ENCODE data around the gene COL3A1. TPM values are rescaled to one million over a fixed set of nuclear protein-coding genes. Genes with fewer than 3 reads are reported as not detected.

Gene COL3A1
- total RNA-seq, 1 donor from 2014 or later: 12.5 TPM

- H3K4me3 ChIP-seq (ENCODE audit: low read depth, low read length): no peak overlapping the region
- DNase-seq (ENCODE audit: low read depth): no peak
- TF ChIP-seq CTCF (conservative IDR thresholded peaks at IDR 0.05; ENCODE audit: low read depth, low read length): no peak
Observed at GRCh38 chr2:188949046-188949818, 24.9 kb upstream of the COL3A1 start.

- DNase-seq (ENCODE audit: low read depth): no peak
- TF ChIP-seq CTCF (conservative IDR thresholded peaks at IDR 0.05; ENCODE audit: low read depth, low read length): no peak
- no peak overlapping the region for H3K4me3 ChIP-seq (ENCODE audit: low read depth, low read length)
Observed at GRCh38 chr2:188952901-188953300, 21.3 kb upstream of the COL3A1 start.

GRCh38 chr2:188956290-188956689 is 17.9 kb upstream of the COL3A1 start:
- no peak overlapping the region for H3K4me3 ChIP-seq (ENCODE audit: low read depth, low read length)
- TF ChIP-seq CTCF (conservative IDR thresholded peaks at IDR 0.05; ENCODE audit: low read depth, low read length): no peak
- DNase-seq (ENCODE audit: low read depth): no peak

GRCh38 chr2:188956961-188957360 is 17.2 kb upstream of the COL3A1 start:
- TF ChIP-seq CTCF (conservative IDR thresholded peaks at IDR 0.05; ENCODE audit: low read depth, low read length): no peak
- DNase-seq (ENCODE audit: low read depth): no peak
- H3K4me3 ChIP-seq (ENCODE audit: low read depth, low read length): no peak overlapping the region

GRCh38 chr2:188957646-188958045 is 16.5 kb upstream of the COL3A1 start:
- H3K4me3 ChIP-seq (ENCODE audit: low read depth, low read length): no peak overlapping the region
- DNase-seq (ENCODE audit: low read depth): no peak
- no peak for TF ChIP-seq CTCF (conservative IDR thresholded peaks at IDR 0.05; ENCODE audit: low read depth, low read length)

GRCh38 chr2:188963741-188964140 is 10.4 kb upstream of the COL3A1 start:
- no peak for TF ChIP-seq CTCF (conservative IDR thresholded peaks at IDR 0.05; ENCODE audit: low read depth, low read length)
- DNase-seq (ENCODE audit: low read depth): no peak
- no peak overlapping the region for H3K4me3 ChIP-seq (ENCODE audit: low read depth, low read length)

GRCh38 chr2:188964976-188965546 is 9.1 kb upstream of the COL3A1 start:
- no peak for DNase-seq (ENCODE audit: low read depth)
- no peak for TF ChIP-seq CTCF (conservative IDR thresholded peaks at IDR 0.05; ENCODE audit: low read depth, low read length)

More at GRCh38 chr2:188964976-188965546, 9.1 kb upstream of the COL3A1 start:
- H3K4me3 ChIP-seq (ENCODE audit: low read depth, low read length): no peak overlapping the region
